GM19438 (cell line): Measurements from ENCODE around the gene SRGAP2.
"Not testable (repeated sequence)": the region's sequence is repeated elsewhere in the genome, so short reads cannot be mapped to it uniquely, and the experiment has no call there.

Experiments
- ATAC-seq: cut with Tn5 transposase; IDR thresholded peaks from one replicate; pipeline ENCODE4 v1.9.1; 2021; ENCODE audit warnings: low read depth; ENCODE audit not compliant: unreplicated experiment

Gene SRGAP2

DNA sequence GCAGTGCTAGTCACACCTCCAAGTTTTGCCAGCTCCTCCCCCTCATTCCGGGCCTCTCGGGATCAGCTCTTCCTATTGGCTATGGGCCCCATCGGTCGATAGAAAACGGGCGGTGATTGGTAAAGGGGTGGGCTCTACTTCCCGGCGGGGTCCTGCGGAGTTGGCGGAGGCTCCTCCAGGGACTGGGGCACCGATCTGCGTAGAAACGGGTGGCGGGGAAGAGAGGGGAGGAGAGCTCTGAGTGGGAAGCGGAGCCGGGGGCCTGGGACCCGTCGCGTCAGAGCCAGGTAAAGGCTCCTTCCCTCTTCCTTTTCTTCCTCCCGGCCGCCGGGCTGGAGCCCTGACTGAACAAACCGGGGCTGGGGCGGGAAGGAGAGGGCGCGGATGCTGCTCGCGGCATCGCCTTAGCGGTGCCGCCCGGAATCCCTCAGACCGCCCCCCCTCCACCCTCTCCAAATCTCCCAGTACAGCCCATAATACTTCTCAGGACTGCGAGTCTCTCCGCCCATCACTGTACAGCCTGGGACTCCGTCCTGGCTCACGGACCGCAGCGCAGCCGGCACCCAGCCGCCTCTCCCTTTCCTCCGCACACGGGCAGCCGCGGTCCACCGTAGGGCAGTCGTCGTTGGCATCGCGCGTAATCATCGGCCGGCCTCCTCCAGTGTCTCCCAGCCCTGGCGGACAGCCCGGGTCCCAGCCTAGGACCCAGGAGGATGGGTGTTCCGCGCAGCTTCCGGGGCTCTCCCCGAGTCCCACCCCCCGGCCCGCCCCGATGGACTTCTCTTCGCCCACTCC is at the start of gene SRGAP2:
Gene SRGAP2, plus strand, starts transcription at position 178 of the 795 bp plus-strand sequence. CDS start 2,430 bp downstream, outside the sequence.
- ATAC-seq = peak; percentile 17

- not testable (repeated sequence) for ATAC-seq
Measured at GRCh38 chr1:206167350-206168029, 35.9 kb upstream of the SRGAP2 start.

DNA sequence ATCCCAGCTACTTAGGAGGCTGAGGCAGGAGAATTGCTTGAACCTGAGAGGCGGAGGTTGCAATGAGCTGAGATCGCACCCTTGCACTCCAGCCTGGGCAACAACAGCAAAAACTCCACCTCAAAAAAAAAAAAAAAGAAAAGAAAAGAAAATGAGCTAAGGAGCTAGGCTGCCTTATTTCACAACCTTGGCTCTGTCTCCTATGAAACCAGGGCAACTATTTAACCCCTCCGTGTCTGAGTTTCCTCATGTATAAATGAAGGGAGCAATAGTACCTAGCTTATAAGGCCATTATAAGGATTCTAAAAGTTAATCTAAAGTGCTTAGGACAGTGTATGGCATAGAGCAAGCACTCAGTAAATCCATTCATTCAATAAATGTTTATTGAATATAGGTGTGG is 33.5 kb upstream of the SRGAP2 start:
- not testable (repeated sequence) for ATAC-seq

- not testable (repeated sequence) for ATAC-seq
Measured at GRCh38 chr1:206173110-206173719, 30.1 kb upstream of the SRGAP2 start.

GRCh38 chr1:206174182-206174868 is 29.0 kb upstream of the SRGAP2 start:
- ATAC-seq = not testable (repeated sequence)

GRCh38 chr1:206175459-206176113 is 27.8 kb upstream of the SRGAP2 start:
- ATAC-seq = not testable (repeated sequence)

DNA sequence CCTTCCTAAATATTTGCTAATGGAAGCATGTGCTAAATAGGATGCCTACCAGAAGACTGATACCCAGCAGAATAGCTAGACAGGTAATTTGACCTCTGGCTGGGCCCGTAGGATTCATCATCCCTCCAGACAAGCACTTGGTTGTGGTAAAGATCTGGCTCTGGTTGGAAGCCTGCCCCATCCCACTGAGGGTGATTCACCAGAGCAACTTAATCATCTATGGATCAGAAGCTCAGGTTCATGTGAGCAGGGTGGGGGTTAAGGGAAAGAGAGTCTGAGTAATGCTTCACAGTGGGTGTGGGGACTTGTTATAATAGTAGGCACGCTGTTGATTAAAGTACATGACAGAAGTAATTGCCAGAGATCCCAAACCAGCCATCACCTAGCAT is 27.2 kb upstream of the SRGAP2 start:
- not testable (repeated sequence) for ATAC-seq

DNA sequence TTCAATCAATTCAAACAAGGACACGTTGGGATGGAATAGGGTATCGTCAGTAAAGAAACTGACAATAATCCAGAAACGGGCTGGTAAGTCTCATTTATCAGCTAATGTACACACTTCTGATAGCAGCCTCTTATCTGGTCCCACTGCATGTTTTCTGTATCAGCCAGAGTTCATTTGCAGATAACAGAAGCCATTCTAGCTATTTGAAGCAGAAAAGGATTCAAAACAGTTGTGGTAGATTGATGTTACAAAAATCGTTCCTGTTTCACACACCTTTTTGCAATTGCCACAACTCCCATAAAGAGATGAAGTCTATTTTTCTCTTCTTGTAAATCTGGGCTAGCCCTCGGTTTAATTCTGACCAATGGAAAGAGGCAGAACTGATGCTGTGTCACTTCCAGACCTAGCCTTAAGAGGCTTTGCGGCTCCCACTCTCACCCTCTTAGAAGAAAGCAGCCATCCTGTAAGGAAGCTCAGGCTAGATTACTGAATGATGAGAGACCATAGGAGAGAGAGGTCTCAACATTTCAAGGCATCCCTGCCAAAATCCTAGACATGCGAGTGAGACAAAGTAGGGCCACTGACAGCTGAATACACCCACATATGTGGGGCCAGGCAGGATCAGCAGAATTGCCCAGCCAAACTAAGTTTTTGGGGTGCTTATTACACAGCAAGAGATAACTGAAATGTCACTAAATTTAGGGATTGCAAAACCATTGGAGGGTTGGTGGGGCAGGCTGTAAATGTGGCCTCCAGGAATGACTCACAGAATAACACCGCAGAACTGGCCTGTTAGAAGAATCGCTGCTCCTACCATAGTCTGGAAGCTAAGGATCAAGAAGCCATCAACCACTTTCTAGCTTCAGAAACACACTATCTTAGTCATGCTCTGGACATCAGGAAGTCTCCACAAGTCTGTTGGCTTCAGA is 25.0 kb upstream of the SRGAP2 start:
- not testable (repeated sequence) for ATAC-seq

- ATAC-seq = not testable (repeated sequence)
Measured at GRCh38 chr1:206179666-206180065, 23.7 kb upstream of the SRGAP2 start.

- ATAC-seq = not testable (repeated sequence)
Measured at GRCh38 chr1:206182368-206183317, 20.7 kb upstream of the SRGAP2 start.

GRCh38 chr1:206183788-206184187 is 19.6 kb upstream of the SRGAP2 start:
- not testable (repeated sequence) for ATAC-seq

GRCh38 chr1:206185778-206186177 is 17.6 kb upstream of the SRGAP2 start:
- ATAC-seq = not testable (repeated sequence)

GRCh38 chr1:206186826-206187225 is 16.5 kb upstream of the SRGAP2 start:
- not testable (repeated sequence) for ATAC-seq

DNA sequence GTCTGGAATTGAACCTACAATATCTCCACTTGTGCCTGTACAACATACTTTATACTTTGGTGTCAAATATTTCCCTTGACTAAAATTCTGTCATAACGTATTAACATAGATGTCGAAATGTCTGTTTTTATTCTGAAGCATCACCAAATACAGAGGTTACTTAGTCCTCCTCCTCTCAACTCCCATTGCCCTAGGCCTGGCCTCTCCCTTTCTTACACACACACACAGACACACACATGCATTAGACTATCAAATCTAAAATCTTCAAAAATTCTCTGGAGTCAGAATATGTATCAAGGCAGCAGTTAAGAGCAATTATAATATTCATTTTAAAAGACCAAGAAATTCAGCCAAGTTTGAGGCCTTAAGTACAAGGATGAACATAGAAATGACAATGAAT is 8.2 kb upstream of the SRGAP2 start:
- not testable (repeated sequence) for ATAC-seq

DNA sequence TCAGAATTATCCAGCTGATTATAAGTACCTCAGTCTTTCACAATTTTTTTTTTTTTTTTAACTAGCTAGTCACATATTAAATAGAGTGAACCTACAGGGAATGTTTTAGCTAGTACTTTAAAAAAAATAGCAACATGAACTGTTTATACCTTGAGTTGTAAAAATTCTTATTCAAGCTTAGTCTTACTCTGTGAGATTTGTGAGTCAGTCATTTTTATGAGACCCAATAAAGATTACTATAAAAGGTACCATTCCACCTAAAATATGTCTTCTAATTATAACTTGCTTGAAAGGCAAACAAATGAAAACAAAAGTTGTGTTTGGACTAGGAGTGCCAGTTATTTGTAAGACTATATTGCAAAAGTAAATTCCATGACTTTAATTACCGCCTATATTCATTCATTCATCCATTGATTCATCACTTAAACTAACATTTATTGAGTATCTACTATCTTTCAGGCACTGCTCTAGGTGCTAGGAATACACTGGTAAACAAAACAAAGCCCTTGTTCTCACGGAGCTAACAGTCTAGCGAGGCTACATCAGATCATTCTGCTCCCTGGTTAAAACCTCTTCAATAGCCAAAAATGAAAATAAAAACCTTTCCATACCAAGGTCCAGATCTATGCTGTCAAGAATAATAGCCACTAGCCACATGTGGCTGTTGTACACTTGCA is 6.5 kb upstream of the SRGAP2 start:
- ATAC-seq = not testable (repeated sequence)

GRCh38 chr1:206202789-206203363 is 465 bp upstream of the SRGAP2 start, which contains the start of gene FAM72A:
Gene FAM72A (minus strand): TSS chr1:206202839. CDS start chr1:206202025, 814 bp downstream.
- peak; percentile 80 for ATAC-seq

DNA sequence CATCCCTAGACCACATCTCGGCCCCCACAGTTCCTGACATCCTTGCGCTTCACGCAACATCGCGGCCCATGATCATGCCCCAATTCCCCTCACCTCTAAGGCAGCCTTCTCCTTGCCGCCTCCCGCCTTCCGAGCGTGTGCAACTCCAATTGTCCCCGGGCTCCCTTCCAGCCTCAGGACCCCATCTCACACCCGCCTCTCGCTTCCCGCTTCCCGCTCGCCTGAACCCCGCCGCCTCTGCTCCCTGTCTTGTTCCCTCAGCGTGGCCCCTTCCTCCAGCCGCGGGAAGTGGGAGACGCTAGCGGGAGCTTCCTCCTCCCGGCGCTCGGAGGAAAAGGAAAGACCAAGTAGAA is 794 bp downstream of the SRGAP2 start:
- ATAC-seq = not testable (repeated sequence)
